ENCODE measurements around the gene ARV1. TPM values are rescaled to one million over a fixed set of nuclear protein-coding genes. Genes with fewer than 3 reads are reported as not detected.

ARV1 gene
- polyA plus RNA-seq, 2 of the 4 experiments (the other 2 are of a cell fraction) = 31.2 to 50.0 TPM

- Histone ChIP-seq H3K4me2 (peak overlapping the region; percentile 80), H3K27ac (no peak overlapping the region), H3K4me1 (peaks cover 14% of the 10 kb centered on the region), H3K9me3 (no peaks in the 10 kb centered on the region), H3K4me3 (no peak overlapping the region)
- no peak for ATAC-seq
- ChIA-PET CTCF (interaction anchor here (0.8 to 1.8 kb wide), 5 partner anchors 9 to 176 kb away, joined by 3 to 5 read pairs (median 4); no protein-coding TSS in a partner anchor), POLR2A (interaction anchor here (1.3 kb wide), 1 partner anchor 102 kb away, joined by 4 read pairs; no protein-coding TSS in a partner anchor)
- TF ChIP-seq NPAS2 (CRISPR knock-in tag; IDR thresholded peaks at IDR 0.05; ENCODE audit: borderline replicate concordance) = no peak
- TF ChIP-seq ESRRA (IDR thresholded peaks at IDR 0.05; ENCODE audit: borderline replicate concordance, low read length) = no peak
- no peak for TF ChIP-seq E2F6 (IDR thresholded peaks at IDR 0.05; ENCODE audit: borderline replicate concordance, low read depth)
- TF ChIP-seq JUN (IDR thresholded peaks at IDR 0.05) = no peak
- no peak for TF ChIP-seq KDM1A (IDR thresholded peaks at IDR 0.05; ENCODE audit: low read depth)
- TF ChIP-seq EHMT2 (IDR thresholded peaks at IDR 0.05; ENCODE audit: low read depth) = no peak
- no peak for TF ChIP-seq POLR2AphosphoS2 (conservative IDR thresholded peaks at IDR 0.05; ENCODE audit: low read length)
- TF ChIP-seq HDAC2 (IDR thresholded peaks at IDR 0.05) = no peak
- no peak for TF ChIP-seq FOSL2 (IDR thresholded peaks at IDR 0.05)
- TF ChIP-seq FOSL2 (CRISPR knock-in tag; IDR thresholded peaks at IDR 0.05) = no peak
- TF ChIP-seq HOXB13 (CRISPR knock-in tag; IDR thresholded peaks at IDR 0.05; ENCODE audit: low read depth) = no peak
- TF ChIP-seq TP53 (CRISPR knock-in tag; IDR thresholded peaks at IDR 0.05) = no peak
- TF ChIP-seq SMC3 (IDR thresholded peaks at IDR 0.05) = no peak
- no peak for TF ChIP-seq EP300 (IDR thresholded peaks at IDR 0.05)
- DNase-seq (ENCODE audit: low read depth in 1 of 2, low spot score in 1 of 2) = no peak
- WGBS (ENCODE audit: missing lambda C conversion rate) = 95% methylated on average over 13 of the region's 13 CpGs
- FAIRE-seq = no peak
These were observed 59.0 kb downstream of the ARV1 start for GRCh38 chr1:231037585-231038517.

- peak overlapping the region; percentile 80 for H3K4me2 ChIP-seq
- TF ChIP-seq SREBF2 (IDR thresholded peaks at IDR 0.05) (no peak), NFE2L2 (conservative IDR thresholded peaks at IDR 0.05; ENCODE audit: low read length) (no peak), RAD21 (conservative IDR thresholded peaks at IDR 0.05 in 1 of 2, IDR thresholded peaks at IDR 0.05 in 1 of 2) (no peak), PHF8 (IDR thresholded peaks at IDR 0.05; ENCODE audit: borderline replicate concordance, low read depth) (peak; percentile 45; the same call in 1 of the 2 replicates), E2F6 (IDR thresholded peaks at IDR 0.05; ENCODE audit: borderline replicate concordance, low read depth) (peak; percentile 48; the same call in 1 of the 2 replicates), RNF2 (IDR thresholded peaks at IDR 0.05; ENCODE audit: borderline replicate concordance, low read depth) (no peak)
- TF ChIP-seq, protein P1, sequence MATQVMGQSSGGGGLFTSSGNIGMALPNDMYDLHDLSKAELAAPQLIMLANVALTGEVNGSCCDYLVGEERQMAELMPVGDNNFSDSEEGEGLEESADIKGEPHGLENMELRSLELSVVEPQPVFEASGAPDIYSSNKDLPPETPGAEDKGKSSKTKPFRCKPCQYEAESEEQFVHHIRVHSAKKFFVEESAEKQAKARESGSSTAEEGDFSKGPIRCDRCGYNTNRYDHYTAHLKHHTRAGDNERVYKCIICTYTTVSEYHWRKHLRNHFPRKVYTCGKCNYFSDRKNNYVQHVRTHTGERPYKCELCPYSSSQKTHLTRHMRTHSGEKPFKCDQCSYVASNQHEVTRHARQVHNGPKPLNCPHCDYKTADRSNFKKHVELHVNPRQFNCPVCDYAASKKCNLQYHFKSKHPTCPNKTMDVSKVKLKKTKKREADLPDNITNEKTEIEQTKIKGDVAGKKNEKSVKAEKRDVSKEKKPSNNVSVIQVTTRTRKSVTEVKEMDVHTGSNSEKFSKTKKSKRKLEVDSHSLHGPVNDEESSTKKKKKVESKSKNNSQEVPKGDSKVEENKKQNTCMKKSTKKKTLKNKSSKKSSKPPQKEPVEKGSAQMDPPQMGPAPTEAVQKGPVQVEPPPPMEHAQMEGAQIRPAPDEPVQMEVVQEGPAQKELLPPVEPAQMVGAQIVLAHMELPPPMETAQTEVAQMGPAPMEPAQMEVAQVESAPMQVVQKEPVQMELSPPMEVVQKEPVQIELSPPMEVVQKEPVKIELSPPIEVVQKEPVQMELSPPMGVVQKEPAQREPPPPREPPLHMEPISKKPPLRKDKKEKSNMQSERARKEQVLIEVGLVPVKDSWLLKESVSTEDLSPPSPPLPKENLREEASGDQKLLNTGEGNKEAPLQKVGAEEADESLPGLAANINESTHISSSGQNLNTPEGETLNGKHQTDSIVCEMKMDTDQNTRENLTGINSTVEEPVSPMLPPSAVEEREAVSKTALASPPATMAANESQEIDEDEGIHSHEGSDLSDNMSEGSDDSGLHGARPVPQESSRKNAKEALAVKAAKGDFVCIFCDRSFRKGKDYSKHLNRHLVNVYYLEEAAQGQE (IDR thresholded peaks at IDR 0.05) = peak; percentile 46; the same call in 1 of the 2 replicates
- DNase-seq (ENCODE audit: low read depth in 1 of 2, low spot score in 1 of 2) (peak; percentile 26 to 46), FAIRE-seq (no peak), ATAC-seq (peak; percentile 55 to 76)
- peaks cover 14% of the 10 kb centered on the region for H3K4me1 ChIP-seq
- H3K4me3 ChIP-seq = peak overlapping the region; percentile 91
- peaks cover under 1% of the 10 kb centered on the region; the same call in 2 of the 3 replicates for H3K9me3 ChIP-seq
- CTCF ChIA-PET = interaction anchor here (0.6 to 1.8 kb wide), 3 partner anchors 11 to 186 kb away, joined by 3 to 5 read pairs (median 4); no protein-coding TSS in a partner anchor
- POLR2A ChIA-PET = interaction anchor here (1.3 kb wide), 1 partner anchor 100 kb away, joined by 4 read pairs; no protein-coding TSS in a partner anchor
- WGBS (ENCODE audit: missing lambda C conversion rate) = 3% methylated on average over 37 of the region's 91 CpGs
- peak overlapping the region; percentile 78 to 96 for H3K27ac ChIP-seq
These were observed 60.5 kb downstream of the ARV1 start for GRCh38 chr1:231039161-231040018.

Measured in A549 (cell line).